Measurements from ENCODE around the gene FAS.

DNA sequence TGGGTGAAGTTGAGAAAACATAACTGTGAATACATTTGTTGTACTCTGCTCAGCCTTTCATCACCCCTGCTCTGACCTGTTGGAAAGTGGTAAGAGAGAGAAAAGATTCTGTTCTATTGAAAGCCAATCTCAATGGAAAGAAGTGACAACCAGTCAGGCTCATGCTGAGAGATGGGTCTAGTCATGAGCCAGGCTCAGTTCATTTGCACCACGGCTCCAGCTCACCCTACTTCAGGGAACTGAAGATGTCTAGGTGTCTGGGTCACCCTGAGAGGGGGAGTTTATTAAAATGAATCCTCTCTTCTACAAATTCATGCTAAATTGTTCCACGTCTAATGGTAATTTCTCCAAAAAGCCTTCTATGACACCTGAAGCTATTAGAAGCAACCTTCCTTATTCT lies 12.1 kb upstream of the FAS start:
- TF ChIP-seq POLR2A (IDR thresholded peaks at IDR 0.05), result no peak
- TF ChIP-seq CTCF (IDR thresholded peaks at IDR 0.05), result no peak
